HG02938 (cell line): ENCODE results near the gene DLGAP5.
A peak's percentile ranks its signal among the peaks of the same experiment; 100 is the strongest.

Experiments used
- ATAC-seq: cut with Tn5 transposase; IDR thresholded peaks from one replicate; pipeline ENCODE4 v1.9.1; 2021; ENCODE audit warnings: mild to moderate bottlenecking, moderate library complexity; ENCODE audit not compliant: unreplicated experiment

Gene DLGAP5

GRCh38 chr14:55130196-55130550 lies 61.2 kb downstream of the DLGAP5 start:
- no peak for ATAC-seq

DNA sequence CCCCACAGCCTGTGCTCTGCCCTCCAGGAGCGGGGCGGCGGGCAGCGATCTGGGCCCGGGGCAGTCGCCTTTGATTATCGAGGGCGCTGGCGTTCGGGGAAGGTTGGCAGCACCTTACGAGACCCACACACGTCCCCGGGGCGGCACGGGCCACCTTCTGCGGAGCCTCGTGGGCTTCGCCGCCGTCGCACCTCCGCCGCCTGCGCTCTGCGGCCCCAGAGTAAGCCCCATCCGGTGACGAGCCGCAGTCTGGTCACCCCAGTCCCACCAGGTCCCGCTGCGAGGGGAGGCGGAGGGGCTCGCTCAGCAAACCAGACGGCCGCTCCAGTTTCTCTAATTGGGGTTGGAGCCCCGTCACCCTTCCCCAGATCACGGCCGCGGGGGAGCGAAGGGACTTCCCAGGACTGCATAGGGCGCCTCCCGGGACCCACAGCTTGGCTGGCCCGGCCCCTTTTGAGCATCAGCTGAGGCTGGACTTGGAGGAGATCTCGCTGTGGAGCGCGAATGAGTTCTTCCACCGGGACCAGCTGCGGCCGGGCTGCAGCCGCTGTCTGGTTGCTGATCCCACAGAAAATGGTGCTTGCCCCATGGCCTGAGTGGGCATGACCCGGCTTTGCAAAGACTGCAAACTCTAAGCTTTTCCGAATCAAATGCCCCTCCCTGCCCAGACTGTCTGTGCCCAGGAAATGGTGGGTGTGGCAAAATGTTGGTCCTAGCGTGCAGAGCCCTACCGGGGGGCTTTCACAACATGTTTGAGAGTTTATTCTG lies 61.8 kb downstream of the DLGAP5 start:
- peak; percentile 59 for ATAC-seq

- peak; percentile 38 for ATAC-seq
Measured at GRCh38 chr14:55129086-55129427, 62.3 kb downstream of the DLGAP5 start, which contains the start of gene LGALS3. TSS of gene LGALS3 (plus strand) at chr14:55129252. CDS start at chr14:55137374, 8,122 bp downstream.

DNA sequence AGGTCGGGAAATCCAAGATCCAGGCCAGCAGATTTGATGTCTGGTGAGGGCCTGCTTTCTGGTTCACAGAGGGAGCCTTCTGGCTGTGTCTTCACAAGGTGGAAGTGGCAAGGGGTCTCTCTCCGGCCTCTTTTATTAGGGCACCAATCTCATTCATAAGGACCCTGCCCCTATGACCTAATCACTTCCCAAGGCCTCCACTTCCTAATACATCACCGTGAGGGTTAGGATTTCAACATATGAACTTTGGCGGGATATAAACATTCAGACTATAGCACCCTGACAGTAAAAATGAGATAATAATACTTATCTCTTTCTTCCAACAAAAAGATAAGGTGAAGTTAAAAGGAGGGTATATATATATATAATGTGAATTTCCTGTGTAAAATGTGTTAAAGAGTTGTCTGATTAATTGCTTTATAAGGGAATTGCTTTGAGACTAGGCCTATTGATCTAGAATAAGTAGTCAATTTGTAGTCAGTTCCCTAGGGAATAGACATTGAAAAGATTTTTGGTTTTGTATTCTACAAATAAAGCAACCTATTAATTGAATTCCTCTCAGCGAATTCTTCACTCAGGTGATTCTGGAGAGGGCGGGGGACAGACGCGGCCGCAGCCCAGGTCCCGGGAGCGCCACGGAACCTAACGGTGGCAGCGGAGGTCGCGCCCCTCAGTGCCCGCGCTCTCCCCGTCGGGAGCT lies 62.8 kb downstream of the DLGAP5 start:
- no peak for ATAC-seq

- no peak for ATAC-seq
Measured at GRCh38 chr14:55127460-55127951, 63.9 kb downstream of the DLGAP5 start.

DNA sequence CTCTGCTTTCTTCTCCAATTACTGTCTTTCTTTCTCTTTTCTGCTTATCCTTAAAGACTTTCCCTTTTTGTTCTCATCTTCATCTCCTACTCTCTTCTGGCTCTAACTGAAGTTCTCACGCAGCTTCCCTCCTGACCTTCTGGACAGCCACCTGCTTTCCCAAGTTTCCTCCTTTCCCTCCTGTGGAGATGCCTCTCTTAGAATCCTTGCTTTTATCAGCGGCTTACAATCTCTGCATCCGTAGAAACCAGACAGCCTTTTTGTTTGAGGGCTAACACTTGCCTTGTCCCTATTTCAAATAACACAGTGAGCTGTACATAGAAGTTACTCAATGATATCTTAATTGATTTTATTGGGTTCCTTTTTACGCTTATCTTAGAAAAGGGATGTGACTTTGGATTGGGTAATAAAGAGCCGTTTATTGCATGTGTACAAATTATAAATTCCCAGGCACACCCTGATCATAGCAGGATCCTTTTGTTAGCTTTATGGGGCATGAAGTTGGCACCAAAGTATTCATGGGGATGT lies 64.4 kb downstream of the DLGAP5 start:
- ATAC-seq: no peak

- no peak for ATAC-seq
Measured at GRCh38 chr14:55126034-55126433, 65.4 kb downstream of the DLGAP5 start.

DNA sequence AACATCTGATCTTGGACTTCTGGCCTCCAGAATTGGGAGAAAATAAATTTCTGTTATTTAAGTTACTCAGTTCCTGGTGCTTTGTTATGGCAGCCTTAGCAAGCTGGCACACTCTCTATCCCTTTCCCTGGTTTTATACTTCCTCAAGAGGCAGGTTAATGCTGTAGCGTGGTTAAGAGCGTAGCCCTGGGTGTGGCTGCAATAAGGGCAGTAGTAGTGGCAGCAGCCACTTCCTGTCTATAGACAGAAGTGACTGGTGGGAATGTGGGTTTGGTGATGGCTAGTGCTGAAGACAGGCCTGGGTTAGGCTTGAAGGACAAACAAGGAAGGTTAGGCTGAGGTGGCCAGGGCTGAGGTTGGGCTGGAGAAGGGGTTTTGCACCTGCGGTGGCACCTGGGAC lies 66.0 kb downstream of the DLGAP5 start:
- no peak for ATAC-seq

DNA sequence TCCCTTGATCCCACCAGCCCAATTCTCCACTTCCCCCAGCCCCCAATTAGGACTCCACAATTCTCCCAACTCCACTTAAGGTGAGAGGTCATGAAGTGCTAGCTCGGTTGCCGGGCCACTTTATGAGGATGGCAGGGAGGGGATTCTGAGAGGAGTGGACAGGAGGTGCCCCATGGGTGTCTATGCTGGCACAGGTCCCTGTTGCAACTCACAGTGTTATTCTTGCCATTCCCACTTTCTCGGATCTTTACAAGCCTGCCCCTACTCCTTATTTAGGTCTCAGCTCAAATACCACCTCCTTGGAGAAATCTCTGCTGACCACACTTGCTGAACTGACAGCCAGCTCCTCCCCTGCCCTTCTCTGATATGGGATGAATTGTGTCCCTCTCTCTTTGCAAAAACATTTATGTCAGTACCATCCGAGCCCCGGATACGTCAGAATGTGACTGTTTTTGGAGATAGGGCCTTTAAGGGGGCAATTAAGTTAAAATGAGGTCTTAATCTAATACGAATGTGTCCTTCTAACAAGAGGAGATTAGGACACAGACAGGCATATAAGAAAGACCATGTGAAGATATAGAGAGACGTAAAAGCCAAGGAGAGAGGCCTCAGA lies 66.5 kb downstream of the DLGAP5 start:
- no peak for ATAC-seq

DNA sequence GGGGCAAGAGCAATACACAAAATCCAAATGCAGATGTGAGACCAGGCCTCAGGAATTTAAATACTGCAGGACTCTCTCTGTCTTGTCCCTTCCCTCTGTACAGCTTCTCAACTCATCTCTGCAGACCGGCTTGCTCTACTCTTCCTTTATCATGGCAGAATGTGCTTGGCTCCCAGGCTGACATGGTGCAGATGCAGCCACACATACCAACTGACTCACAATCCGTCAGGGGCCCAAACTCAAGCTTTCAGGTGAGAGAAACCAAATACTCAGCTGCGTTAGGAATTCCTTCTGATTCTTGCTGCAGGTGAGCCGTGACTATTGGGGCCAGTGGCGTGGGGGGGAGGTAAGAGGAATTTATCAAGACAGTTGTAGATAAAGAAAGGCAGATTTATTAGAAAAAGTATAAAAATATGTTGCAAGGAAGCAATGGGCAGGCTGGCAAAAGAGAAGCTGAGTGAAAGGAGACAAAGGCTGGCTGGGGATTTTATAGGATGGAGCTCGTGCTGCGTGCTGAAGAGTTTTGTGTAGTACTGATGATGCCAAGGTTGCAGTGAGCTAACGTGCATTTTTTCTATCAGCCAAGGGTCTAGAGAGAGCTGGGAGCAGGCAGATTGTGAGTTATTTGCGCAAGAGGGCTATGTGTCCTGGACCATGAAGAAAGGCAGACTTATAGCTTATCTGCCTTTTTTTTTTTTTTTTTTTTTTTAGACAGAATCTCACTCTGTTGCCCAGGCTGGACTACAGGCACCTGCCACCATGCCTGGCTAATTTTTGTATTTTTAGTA lies 67.3 kb downstream of the DLGAP5 start:
- ATAC-seq: no peak

DNA sequence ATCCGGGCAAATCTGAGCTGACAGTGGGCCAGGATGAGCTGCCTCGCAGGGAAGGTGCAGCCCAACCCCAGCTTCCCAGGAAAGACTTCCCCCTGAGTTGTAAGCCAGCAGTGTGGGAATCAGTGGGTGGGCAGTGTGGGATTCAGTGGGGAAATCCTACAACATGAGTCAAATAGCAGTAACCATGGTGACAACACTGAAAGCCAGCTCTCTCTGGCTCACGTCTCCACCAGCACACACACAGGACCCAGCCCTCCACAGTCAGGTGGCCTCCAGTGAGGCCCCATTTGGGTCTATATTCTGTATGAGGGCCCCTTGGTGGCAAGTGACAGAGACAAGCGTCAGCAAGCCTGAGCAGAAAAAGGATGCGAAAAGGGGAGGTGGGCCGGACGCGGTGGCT lies 68.3 kb downstream of the DLGAP5 start:
- no peak for ATAC-seq

- ATAC-seq: no peak
Measured at GRCh38 chr14:55122440-55122986, 68.9 kb downstream of the DLGAP5 start.

GRCh38 chr14:55121628-55122439 lies 69.6 kb downstream of the DLGAP5 start:
- no peak for ATAC-seq

- ATAC-seq: no peak
Measured at GRCh38 chr14:55120571-55121495, 70.6 kb downstream of the DLGAP5 start.

GRCh38 chr14:55118761-55119160 lies 72.6 kb downstream of the DLGAP5 start:
- ATAC-seq: no peak

DNA sequence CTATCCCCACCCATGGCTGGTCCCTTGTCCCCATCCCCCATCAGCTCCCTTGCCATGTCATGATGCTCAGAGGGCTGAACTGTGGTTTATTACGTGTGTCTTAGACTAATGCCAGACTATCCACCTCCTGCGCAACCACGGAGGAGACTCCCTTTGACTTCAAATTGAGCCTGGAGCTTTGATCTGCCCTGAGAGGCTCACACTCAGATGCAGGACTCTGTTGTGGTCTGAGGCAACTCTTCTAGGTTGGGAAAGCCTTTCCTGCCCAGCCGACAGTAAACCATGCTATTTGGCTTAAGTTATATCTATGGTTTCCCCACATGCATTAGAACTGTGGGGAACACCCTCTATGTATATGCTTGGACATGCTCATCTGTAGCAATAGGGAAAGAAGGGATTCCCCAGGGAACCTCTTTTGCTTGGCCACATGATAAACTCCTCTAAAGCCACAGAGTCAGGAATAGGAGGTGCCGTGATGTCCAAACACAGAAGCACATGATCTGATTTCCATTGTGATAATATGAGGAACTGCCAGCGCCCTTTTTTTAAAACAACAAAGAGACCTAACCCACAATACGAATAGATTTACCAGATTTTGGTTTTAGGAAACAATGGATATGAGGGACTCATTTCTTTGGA lies 73.5 kb downstream of the DLGAP5 start:
- no peak for ATAC-seq

- no peak for ATAC-seq
Measured at GRCh38 chr14:55116246-55117030, 74.9 kb downstream of the DLGAP5 start.
